ENCODE measurements around the gene CEL.

- TF ChIP-seq CTCF (tag by site-specific recombination; IDR thresholded peaks at IDR 0.05): no peak
- no peak for TF ChIP-seq ZBTB8A (tag by site-specific recombination; IDR thresholded peaks at IDR 0.05)
- no peak for TF ChIP-seq KLF10 (tag by site-specific recombination; IDR thresholded peaks at IDR 0.05)
- TF ChIP-seq ZNF76 (tag by site-specific recombination; IDR thresholded peaks at IDR 0.05; ENCODE audit: borderline replicate concordance, low read depth): no peak
- TF ChIP-seq ZNF311 (tag by site-specific recombination; IDR thresholded peaks at IDR 0.05; ENCODE audit: borderline replicate concordance): no peak
- TF ChIP-seq YY1 (tag by site-specific recombination; IDR thresholded peaks at IDR 0.05): no peak
- no peak for TF ChIP-seq ZNF174 (tag by site-specific recombination; IDR thresholded peaks at IDR 0.05)
- TF ChIP-seq ZNF121 (tag by site-specific recombination; IDR thresholded peaks at IDR 0.05): no peak
- no peak for TF ChIP-seq ZNF692 (tag by site-specific recombination; IDR thresholded peaks at IDR 0.05)
- TF ChIP-seq ZBTB10 (tag by site-specific recombination; IDR thresholded peaks at IDR 0.05): no peak
- TF ChIP-seq ZNF561 (tag by site-specific recombination; IDR thresholded peaks at IDR 0.05; ENCODE audit: borderline replicate concordance): no peak
Measured at GRCh38 chr9:133075925-133076630, 14.3 kb downstream of the CEL start.

Measured in HEK293 (cell line).